Measurements from ENCODE around the gene KRT33B. TPM values are rescaled to one million over a fixed set of nuclear protein-coding genes. Genes with fewer than 3 reads are reported as not detected.
A peak's percentile ranks its signal among the peaks of the same experiment; 100 is the strongest.

Gene KRT33B
- total RNA-seq, 1 donor from 2014 or later: not detected

DNA sequence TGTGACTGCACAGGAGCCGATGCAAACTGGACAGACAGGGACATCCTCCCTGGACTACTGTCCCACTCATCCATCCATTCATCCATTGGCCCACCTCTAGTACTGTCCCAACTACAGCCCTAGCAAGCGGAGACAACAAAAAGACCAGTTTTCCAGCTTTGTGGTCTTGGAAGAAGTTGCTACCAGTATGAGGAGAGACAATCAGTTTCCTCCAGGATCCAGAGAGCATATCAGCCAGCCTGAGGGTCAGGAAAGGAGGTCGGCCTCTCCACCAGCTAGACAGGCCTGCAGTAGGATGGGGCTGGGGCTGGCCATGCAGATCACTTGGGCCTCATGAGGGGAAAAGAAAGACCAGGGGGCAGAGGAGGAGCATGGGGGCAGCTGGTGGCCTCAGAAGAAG, 35.8 kb downstream of the KRT33B start:
- Mint-ChIP-seq H3K27ac (no peak overlapping the region), H3K4me3 (ENCODE audit: low read depth) (no peak overlapping the region), H3K36me3 (ENCODE audit: insufficient read depth) (no peaks in the 10 kb centered on the region), H3K27me3 (no peaks in the 10 kb centered on the region), H3K9me3 (ENCODE audit: low read depth) (no peaks in the 10 kb centered on the region), H3K4me1 (ENCODE audit: low read depth) (no peaks in the 10 kb centered on the region)
- TF ChIP-seq, protein P1, sequence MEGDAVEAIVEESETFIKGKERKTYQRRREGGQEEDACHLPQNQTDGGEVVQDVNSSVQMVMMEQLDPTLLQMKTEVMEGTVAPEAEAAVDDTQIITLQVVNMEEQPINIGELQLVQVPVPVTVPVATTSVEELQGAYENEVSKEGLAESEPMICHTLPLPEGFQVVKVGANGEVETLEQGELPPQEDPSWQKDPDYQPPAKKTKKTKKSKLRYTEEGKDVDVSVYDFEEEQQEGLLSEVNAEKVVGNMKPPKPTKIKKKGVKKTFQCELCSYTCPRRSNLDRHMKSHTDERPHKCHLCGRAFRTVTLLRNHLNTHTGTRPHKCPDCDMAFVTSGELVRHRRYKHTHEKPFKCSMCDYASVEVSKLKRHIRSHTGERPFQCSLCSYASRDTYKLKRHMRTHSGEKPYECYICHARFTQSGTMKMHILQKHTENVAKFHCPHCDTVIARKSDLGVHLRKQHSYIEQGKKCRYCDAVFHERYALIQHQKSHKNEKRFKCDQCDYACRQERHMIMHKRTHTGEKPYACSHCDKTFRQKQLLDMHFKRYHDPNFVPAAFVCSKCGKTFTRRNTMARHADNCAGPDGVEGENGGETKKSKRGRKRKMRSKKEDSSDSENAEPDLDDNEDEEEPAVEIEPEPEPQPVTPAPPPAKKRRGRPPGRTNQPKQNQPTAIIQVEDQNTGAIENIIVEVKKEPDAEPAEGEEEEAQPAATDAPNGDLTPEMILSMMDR (IDR thresholded peaks at IDR 0.05; ENCODE audit: unreplicated experiment): no peak
- no peak for DNase-seq (ENCODE audit: low spot score, unreplicated experiment)

- H3K27ac Mint-ChIP-seq: no peak overlapping the region
- H3K4me3 Mint-ChIP-seq (ENCODE audit: low read depth): no peak overlapping the region
- TF ChIP-seq, protein P1 (IDR thresholded peaks at IDR 0.05; ENCODE audit: unreplicated experiment): no peak
- no peaks in the 10 kb centered on the region for H3K9me3 Mint-ChIP-seq (ENCODE audit: low read depth)
- no peaks in the 10 kb centered on the region for H3K4me1 Mint-ChIP-seq (ENCODE audit: low read depth)
- H3K36me3 Mint-ChIP-seq (ENCODE audit: insufficient read depth): no peaks in the 10 kb centered on the region
- H3K27me3 Mint-ChIP-seq: no peaks in the 10 kb centered on the region
- DNase-seq (ENCODE audit: low spot score, unreplicated experiment): no peak
Observed at GRCh38 chr17:41333098-41333497, 36.5 kb downstream of the KRT33B start.

DNA sequence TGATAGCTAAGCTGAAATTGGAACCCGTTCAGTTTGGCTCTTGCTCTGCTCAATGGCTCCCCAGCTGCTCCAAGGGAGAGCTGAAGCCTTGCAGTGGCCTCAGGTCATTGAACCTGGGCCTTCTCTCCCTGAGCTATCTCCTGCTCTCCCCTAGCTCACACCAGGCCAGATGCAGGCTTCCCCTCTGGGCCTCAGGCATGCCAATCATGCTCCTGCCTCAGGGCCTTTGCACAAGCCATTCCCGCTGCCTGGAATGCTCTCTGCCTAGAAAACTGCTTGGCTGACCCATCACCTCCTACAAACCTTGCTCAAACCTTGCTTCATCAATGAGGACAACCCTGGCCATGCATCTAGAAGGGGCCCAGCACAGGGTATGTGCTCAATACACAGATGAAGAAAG, 37.4 kb downstream of the KRT33B start:
- no peaks in the 10 kb centered on the region for H3K36me3 Mint-ChIP-seq (ENCODE audit: insufficient read depth)
- H3K4me3 Mint-ChIP-seq (ENCODE audit: low read depth): no peak overlapping the region
- no peaks in the 10 kb centered on the region for H3K27me3 Mint-ChIP-seq
- H3K9me3 Mint-ChIP-seq (ENCODE audit: low read depth): no peaks in the 10 kb centered on the region
- no peaks in the 10 kb centered on the region for H3K4me1 Mint-ChIP-seq (ENCODE audit: low read depth)
- no peak overlapping the region for H3K27ac Mint-ChIP-seq
- TF ChIP-seq, protein P1 (IDR thresholded peaks at IDR 0.05; ENCODE audit: unreplicated experiment): no peak
- no peak for DNase-seq (ENCODE audit: low spot score, unreplicated experiment)

DNA sequence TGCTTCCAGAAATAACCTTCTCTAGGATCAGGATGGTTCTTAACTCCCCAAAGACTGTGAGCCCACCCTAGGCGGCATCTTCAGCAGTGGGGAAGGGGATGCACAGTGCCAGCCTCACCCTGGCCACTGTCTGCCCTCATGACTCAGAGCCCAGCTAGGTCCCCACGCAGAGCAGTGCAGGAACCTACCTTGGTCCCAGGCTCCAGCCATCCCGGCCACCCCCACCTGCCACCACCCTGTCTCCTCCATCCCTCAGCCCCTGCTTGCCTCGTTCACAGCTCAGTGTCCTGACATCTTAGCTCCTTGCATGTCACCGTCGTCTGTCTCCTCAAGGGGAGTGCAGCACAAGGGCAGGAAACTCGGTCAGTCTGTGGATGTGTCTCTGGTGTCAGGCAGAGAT, 38.0 kb downstream of the KRT33B start:
- TF ChIP-seq, protein P1 (IDR thresholded peaks at IDR 0.05; ENCODE audit: unreplicated experiment): no peak
- DNase-seq (ENCODE audit: low spot score, unreplicated experiment): no peak
- Mint-ChIP-seq H3K36me3 (ENCODE audit: insufficient read depth) (no peaks in the 10 kb centered on the region), H3K9me3 (ENCODE audit: low read depth) (no peaks in the 10 kb centered on the region), H3K27me3 (no peaks in the 10 kb centered on the region), H3K4me1 (ENCODE audit: low read depth) (no peaks in the 10 kb centered on the region), H3K4me3 (ENCODE audit: low read depth) (no peak overlapping the region), H3K27ac (no peak overlapping the region)

DNA sequence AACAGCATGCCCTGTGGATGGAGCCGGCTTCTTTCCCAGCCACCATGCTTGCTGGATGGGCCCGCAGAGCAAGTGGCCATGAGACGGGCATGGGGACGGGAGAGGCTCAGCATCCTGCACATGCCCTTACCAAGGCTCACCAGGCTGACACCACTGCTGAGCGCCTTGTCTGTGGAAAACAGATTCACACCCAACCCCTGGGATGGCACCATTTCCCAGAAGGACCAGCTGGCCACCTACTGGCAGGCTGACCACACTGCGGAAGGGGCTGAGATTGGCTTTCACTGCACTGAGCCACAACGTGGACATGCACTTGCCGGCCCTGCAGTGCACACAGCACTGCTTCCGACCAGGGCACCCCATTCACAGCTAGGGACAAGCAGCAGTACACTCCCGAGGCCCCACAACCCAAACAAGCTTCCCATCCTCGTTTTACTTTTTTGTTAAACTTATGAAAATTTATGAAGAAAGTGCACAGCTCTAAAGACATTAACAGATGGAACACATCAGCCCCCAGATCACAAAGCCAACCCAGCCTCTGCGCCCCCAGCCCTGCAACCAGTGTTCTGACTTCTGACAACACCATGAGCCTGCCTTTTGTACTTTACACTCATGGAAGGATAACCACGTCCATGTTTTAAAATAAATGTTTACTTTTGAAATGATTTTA, 40.2 kb downstream of the KRT33B start:
- H3K27me3 Mint-ChIP-seq: no peaks in the 10 kb centered on the region

More for the DNA sequence above, 40.2 kb downstream of the KRT33B start:
- no peaks in the 10 kb centered on the region for H3K9me3 Mint-ChIP-seq (ENCODE audit: low read depth)
- H3K4me3 Mint-ChIP-seq (ENCODE audit: low read depth): no peak overlapping the region
- TF ChIP-seq, protein P1 (IDR thresholded peaks at IDR 0.05; ENCODE audit: unreplicated experiment): peak; percentile 77
- no peaks in the 10 kb centered on the region for H3K4me1 Mint-ChIP-seq (ENCODE audit: low read depth)
- no peaks in the 10 kb centered on the region for H3K36me3 Mint-ChIP-seq (ENCODE audit: insufficient read depth)
- H3K27ac Mint-ChIP-seq: no peak overlapping the region
- DNase-seq (ENCODE audit: low spot score, unreplicated experiment): peak; percentile 43
